Inflammatory macrophage treated with lipopolysaccharide for 4 hours (primary cell): ENCODE measurements around the gene PYGB.
"Not testable (repeated sequence)": the region's sequence is repeated elsewhere in the genome, so short reads cannot be mapped to it uniquely, and the experiment has no call there.

ENCODE experiments used
- DNase-seq: peaks from one replicate; pipeline ENCODE4 v3.0.0-alpha.2; 2020

Gene PYGB

GRCh38 chr20:25297141-25297905 lies 49.4 kb downstream of the PYGB start:
- DNase-seq: no peak

GRCh38 chr20:25299806-25300205 lies 51.9 kb downstream of the PYGB start:
- no peak for DNase-seq

- no peak for DNase-seq
Observed at GRCh38 chr20:25300496-25301170, 52.7 kb downstream of the PYGB start.

- DNase-seq: no peak
Observed at GRCh38 chr20:25301357-25301920, 53.6 kb downstream of the PYGB start.

- no peak for DNase-seq
Observed at GRCh38 chr20:25302596-25302995, 54.7 kb downstream of the PYGB start.

GRCh38 chr20:25303292-25304024 lies 55.6 kb downstream of the PYGB start:
- no peak for DNase-seq

GRCh38 chr20:25304025-25304549 lies 56.2 kb downstream of the PYGB start:
- no peak for DNase-seq

GRCh38 chr20:25306991-25307903 lies 59.4 kb downstream of the PYGB start:
- no peak for DNase-seq

GRCh38 chr20:25308083-25308491 lies 60.2 kb downstream of the PYGB start:
- DNase-seq: no peak

- DNase-seq: peak; percentile 82
Observed at GRCh38 chr20:25308671-25309394, 60.9 kb downstream of the PYGB start.

GRCh38 chr20:25309395-25310267 lies 61.7 kb downstream of the PYGB start:
- peak; percentile 82 for DNase-seq

- peak; percentile 92 for DNase-seq
Observed at GRCh38 chr20:25310268-25310920, 62.5 kb downstream of the PYGB start.

- no peak for DNase-seq
Observed at GRCh38 chr20:25310921-25311728, 63.2 kb downstream of the PYGB start.

- not testable (repeated sequence) for DNase-seq
Observed at GRCh38 chr20:25312716-25313115, 64.8 kb downstream of the PYGB start.

- peak; percentile 82 for DNase-seq
Observed at GRCh38 chr20:25313593-25313992, 65.7 kb downstream of the PYGB start.

GRCh38 chr20:25314497-25315417 lies 66.9 kb downstream of the PYGB start:
- no peak for DNase-seq

- DNase-seq: peak; percentile 40
Observed at GRCh38 chr20:25315418-25316210, 67.7 kb downstream of the PYGB start.
